SK-N-SH (cell line): ENCODE data around the gene FGF8. TPM values are rescaled to one million over a fixed set of nuclear protein-coding genes. Genes with fewer than 3 reads are reported as not detected.

Source experiments
- CTCF ChIA-PET: fragments of 300-600, 350-600 bp; formaldehyde crosslinking; extraction: SDS; loops from one replicate; lab custom pipeline; 2021; lab: Yijun Ruan, JAX
- POLR2A ChIA-PET: fragments of 350-600 bp; sonication (Branson Sonifier 250); formaldehyde crosslinking; extraction: SDS; loops from one replicate; lab custom pipeline; 2020; ENCODE audit warnings: antibody characterized with exemption, inconsistent platforms; lab: Yijun Ruan, JAX
- DNase-seq: peaks from one replicate; pipeline ENCODE4 v3.0.0; 2012
- H2AFZ ChIP-seq: fragments of 200-600 bp; sonication (generic); 2 replicates; pipeline ENCODE4 v1.8.1; 2016; ENCODE audit warnings: antibody characterized with exemption, mild to moderate bottlenecking, low read depth
- H3F3A ChIP-seq: fragments of 200-600 bp; sonication (generic); replicated peaks from 2 replicates; pipeline ENCODE3; 2016; ENCODE audit warnings: antibody characterized with exemption, mild to moderate bottlenecking; ENCODE audit not compliant: insufficient read depth
- H3K27ac ChIP-seq, 2 experiments: fragments of 200-500 bp in 1 of 2; fragments of 200-600 bp in 1 of 2; sonication (Bioruptor generic) in 1 of 2; sonication (generic), shearing (Covaris generic) in 1 of 2; 2 replicates each; pipeline versions ENCODE4 v1.5.1 to v1.6.1; 2014 to 2016; ENCODE audit warnings: low read depth in 2 of 2, inconsistent platforms in 1 of 2, low read length in 1 of 2, mild to moderate bottlenecking in 1 of 2, mixed read lengths in 1 of 2
- H3K27me3 ChIP-seq: fragments of 200-600 bp; sonication (generic), shearing (Covaris generic); 2 replicates; pipeline ENCODE4 v1.6.1; 2016; ENCODE audit warnings: mixed run types; ENCODE audit not compliant: insufficient read depth
- H3K36me3 ChIP-seq, 2 experiments: fragments of 200-500 bp in 1 of 2; fragments of 200-600 bp in 1 of 2; sonication (Bioruptor generic) in 1 of 2; sonication (generic) in 1 of 2; replicated peaks in 1 of 2; 2 replicates each; pipeline versions ENCODE3 to v1.5.1; 2014 to 2016; ENCODE audit warnings: low read length in 1 of 2, mild to moderate bottlenecking in 1 of 2; ENCODE audit not compliant: insufficient read depth in 2 of 2, control insufficient read depth in 1 of 2
- H3K4me1 ChIP-seq, 2 experiments: fragments of 200-500 bp in 1 of 2; fragments of 200-600 bp in 1 of 2; sonication (Bioruptor generic) in 1 of 2; sonication (generic), shearing (Covaris generic) in 1 of 2; 2 replicates each; pipeline versions ENCODE4 v1.5.1 to v1.6.1; 2014 to 2016; ENCODE audit warnings: low read depth in 1 of 2, low read length in 1 of 2, mixed run types in 1 of 2; ENCODE audit not compliant: insufficient read depth in 2 of 2, control insufficient read depth in 1 of 2
- H3K4me2 ChIP-seq: fragments of 200-600 bp; sonication (generic), shearing (Covaris generic); 2 replicates; pipeline ENCODE4 v1.6.1; 2017; ENCODE audit warnings: mixed run types
- H3K4me3 ChIP-seq, 2 experiments: fragments of 200-500 bp in 1 of 2; fragments of 200-600 bp in 1 of 2; sonication (Bioruptor generic) in 1 of 2; sonication (generic), shearing (Covaris generic) in 1 of 2; 2 replicates each; pipeline versions ENCODE4 v1.5.1 to v1.8.1; 2014 to 2016; ENCODE audit warnings: low read depth in 2 of 2, inconsistent platforms in 1 of 2, low read length in 1 of 2, mild to moderate bottlenecking in 1 of 2, mixed read lengths in 1 of 2, moderate library complexity in 1 of 2
- H3K79me2 ChIP-seq: fragments of 200-600 bp; sonication (generic); 2 replicates; pipeline ENCODE4 v1.8.1; 2017; ENCODE audit warnings: mild to moderate bottlenecking; ENCODE audit not compliant: insufficient read depth
- H3K9ac ChIP-seq: fragments of 200-600 bp; sonication (generic); 2 replicates; pipeline ENCODE4 v1.6.1; 2017; ENCODE audit warnings: mixed run types
- H3K9me2 ChIP-seq: fragments of 200-600 bp; sonication (generic); 2 replicates; pipeline ENCODE4 v1.6.1; 2017; ENCODE audit warnings: mixed run types
- H3K9me3 ChIP-seq: fragments of 200-600 bp; sonication (generic); 2 replicates; pipeline ENCODE4 v1.6.1; 2017; ENCODE audit warnings: mixed run types, mild to moderate bottlenecking, moderate library complexity
- H4K20me1 ChIP-seq: fragments of 200-600 bp; sonication (generic); 2 replicates; pipeline ENCODE4 v1.6.1; 2017; ENCODE audit warnings: mild to moderate bottlenecking, mixed run types; ENCODE audit not compliant: insufficient read depth
- ELF1 ChIP-seq: IDR thresholded peaks from 2 replicates; pipeline ENCODE4 v1.4.0; 2012
- EZH2phosphoT487 ChIP-seq: fragments of 200-600 bp; sonication (generic); IDR thresholded peaks from 2 replicates; pipeline ENCODE4 v1.6.1; 2017; ENCODE audit warnings: low read depth, mixed run types, mild to moderate bottlenecking, antibody characterized with exemption, moderate library complexity, borderline replicate concordance
- FOSL2 ChIP-seq: IDR thresholded peaks from 2 replicates; pipeline ENCODE4 v1.4.0; 2012; ENCODE audit warnings: low read depth, mild to moderate bottlenecking, moderate library complexity, borderline replicate concordance
- FOXM1 ChIP-seq: IDR thresholded peaks from 2 replicates; pipeline ENCODE4 v1.4.0; 2012; ENCODE audit warnings: low read depth, mild to moderate bottlenecking
- GATA2 ChIP-seq: sonication (generic); formaldehyde crosslinking; IDR thresholded peaks from 2 replicates; pipeline ENCODE4 v1.5.0; 2020; ENCODE audit warnings: mild to moderate bottlenecking, missing genetic modification reagents
- JUND ChIP-seq: IDR thresholded peaks from 2 replicates; pipeline ENCODE4 v1.4.0; 2012
- MEF2A ChIP-seq: IDR thresholded peaks from 2 replicates; pipeline ENCODE4 v1.4.0; 2012; ENCODE audit warnings: low read depth, borderline replicate concordance
- MXI1 ChIP-seq: IDR thresholded peaks from 2 replicates; pipeline ENCODE4 v1.6.1; 2012; ENCODE audit warnings: mild to moderate bottlenecking, low read depth, low read length, improper control_type of control experiment
- NFIC ChIP-seq: IDR thresholded peaks from 2 replicates; pipeline ENCODE4 v1.4.0; 2012; ENCODE audit warnings: borderline replicate concordance
- SIN3A ChIP-seq: IDR thresholded peaks from 2 replicates; pipeline ENCODE4 v1.6.1; 2012; ENCODE audit warnings: low read depth, mild to moderate bottlenecking, low read length, moderate library complexity, borderline replicate concordance
- TAF1 ChIP-seq: IDR thresholded peaks from 2 replicates; pipeline ENCODE4 v1.6.1; 2012; ENCODE audit warnings: low read depth, mild to moderate bottlenecking, low read length, moderate library complexity, borderline replicate concordance
- YY1 ChIP-seq: IDR thresholded peaks from 2 replicates; pipeline ENCODE4 v1.4.0; 2012; ENCODE audit warnings: low read depth, mild to moderate bottlenecking
- WGBS: methylation state at CpG from one replicate; pipeline ENCODE4 v1.1.6; 2017; ENCODE audit warnings: low lambda C conversion rate; 5-methylcytosine and 5-hydroxymethylcytosine counted together
- polyA plus RNA-seq, 3 experiments: library from polyadenylated mRNA; depleted of rRNA; stranded (reverse); fragments of >200 nt; gene quantifications; 2 replicates each; pipeline ENCODE4 v1.2.3, GENCODE V29; 2012
- TF ChIP-seq, protein P1 (sequence below): IDR thresholded peaks from 2 replicates; pipeline ENCODE4 v1.6.1; 2012; ENCODE audit warnings: mild to moderate bottlenecking, low read depth, low read length, moderate library complexity
- TF ChIP-seq, protein P2 (sequence below): fragments of 150-350 bp; IDR thresholded peaks from 2 replicates; pipeline ENCODE4 v1.6.1; 2016; ENCODE audit warnings: mild to moderate bottlenecking, low read depth, low read length

Gene FGF8
- polyA plus RNA-seq, 1 of the 3 experiments (the other 2 are of a cell fraction): not detected

DNA sequence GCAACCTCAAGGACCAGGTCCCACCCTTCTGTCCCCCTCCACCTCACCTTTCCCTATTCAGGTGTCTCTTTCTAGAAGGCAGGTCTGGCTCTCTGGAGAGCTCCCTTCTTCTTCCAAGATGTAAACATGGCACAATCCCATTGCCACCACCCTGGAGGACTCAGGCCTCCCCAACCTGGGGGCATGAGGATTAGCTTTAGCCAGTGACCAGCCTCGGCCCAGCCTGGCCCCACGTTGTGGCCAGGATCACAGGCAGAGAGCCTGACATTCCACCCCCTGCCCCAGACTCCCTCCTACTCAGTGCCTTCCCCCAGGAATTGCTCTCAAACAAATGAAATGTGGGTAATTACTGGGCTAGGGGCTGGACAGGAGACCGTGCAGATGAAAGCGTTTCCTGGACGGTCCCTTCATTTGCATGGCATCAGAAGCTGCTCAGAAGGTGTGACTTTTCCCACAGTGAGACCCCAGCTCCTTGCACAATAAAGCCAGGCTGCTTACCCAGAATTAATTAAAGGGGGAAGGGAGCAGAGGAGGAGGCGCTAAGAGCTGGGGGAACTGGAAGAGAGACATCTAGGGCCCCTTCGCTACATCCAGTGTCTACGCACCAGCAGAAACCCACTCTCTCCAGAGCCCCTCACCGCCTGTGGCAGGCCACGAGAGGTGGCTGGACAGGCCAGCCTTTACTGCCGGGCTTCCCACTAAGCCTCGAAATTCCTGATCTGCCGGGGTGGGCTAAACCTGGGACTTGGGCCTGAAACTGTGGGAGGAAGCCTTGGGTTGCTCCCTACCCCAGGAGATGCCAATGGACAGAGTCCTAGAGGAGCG lies 7.7 kb downstream of the FGF8 start:
- Histone ChIP-seq H3K36me3 (no peaks in the 10 kb centered on the region), H3K4me1 (no peaks in the 10 kb centered on the region), H3K9me2 (no peaks in the 10 kb centered on the region), H3K79me2 (no peaks in the 10 kb centered on the region), H4K20me1 (no peaks in the 10 kb centered on the region), H3K4me3 (no peak overlapping the region), H3K4me2 (no peak overlapping the region), H3F3A (no peaks in the 10 kb centered on the region), H3K9ac (no peak overlapping the region), H3K27me3 (peaks cover 6% of the 10 kb centered on the region; the same call in 1 of the 2 replicates), H3K27ac (no peak overlapping the region), H2AFZ (no peak overlapping the region), H3K9me3 (no peaks in the 10 kb centered on the region)
- TF ChIP-seq JUND: no peak
- TF ChIP-seq SIN3A: no peak
- TF ChIP-seq FOXM1: no peak
- TF ChIP-seq EZH2phosphoT487: no peak
- no peak for TF ChIP-seq MEF2A
- TF ChIP-seq GATA2: no peak
- no peak for TF ChIP-seq ELF1
- TF ChIP-seq FOSL2: no peak
- TF ChIP-seq YY1: no peak
- WGBS: 70% methylated on average over 11 of the region's 14 CpGs
- DNase-seq: peak; percentile 6
- ChIA-PET CTCF (interaction anchor here (1.1 to 3.2 kb wide), 7 partner anchors 9 to 554 kb away, joined by 3 to 14 read pairs (median 3); no protein-coding TSS in a partner anchor), POLR2A (interaction anchor here (1.5 kb wide), 1 partner anchor 50 kb away, joined by 4 read pairs; the partner anchor contains the start of gene OGA)

DNA sequence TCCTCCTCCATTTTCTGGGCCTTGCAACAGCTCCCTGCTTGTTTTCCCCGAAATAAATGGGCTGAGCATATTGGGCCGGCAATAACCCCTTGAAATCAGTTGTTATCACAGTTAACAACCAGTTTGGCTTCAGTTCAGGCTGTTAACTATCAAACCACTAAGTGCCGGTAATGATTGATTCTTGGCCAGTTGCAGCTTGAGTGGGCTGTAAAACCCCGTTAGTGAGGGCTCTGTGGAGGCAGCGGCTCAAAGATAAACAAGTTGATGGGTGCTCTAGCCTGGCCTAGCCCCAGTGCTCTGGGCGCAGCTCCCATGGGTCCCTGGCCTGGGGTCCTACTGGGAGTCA lies 8.3 kb downstream of the FGF8 start:
- POLR2A ChIA-PET: no interaction called here
- Histone ChIP-seq H3K9ac (no peak overlapping the region), H3K4me3 (no peak overlapping the region), H3K27ac (no peak overlapping the region), H3K79me2 (no peaks in the 10 kb centered on the region), H3K4me1 (no peaks in the 10 kb centered on the region), H3F3A (no peaks in the 10 kb centered on the region), H2AFZ (no peak overlapping the region), H4K20me1 (no peaks in the 10 kb centered on the region), H3K9me3 (no peaks in the 10 kb centered on the region), H3K9me2 (no peaks in the 10 kb centered on the region), H3K27me3 (peaks cover 6% of the 10 kb centered on the region; the same call in 1 of the 2 replicates), H3K36me3 (no peaks in the 10 kb centered on the region), H3K4me2 (no peak overlapping the region)
- TF ChIP-seq TAF1 (no peak), MXI1 (no peak), SIN3A (no peak), NFIC (no peak)
- TF ChIP-seq, protein P1, sequence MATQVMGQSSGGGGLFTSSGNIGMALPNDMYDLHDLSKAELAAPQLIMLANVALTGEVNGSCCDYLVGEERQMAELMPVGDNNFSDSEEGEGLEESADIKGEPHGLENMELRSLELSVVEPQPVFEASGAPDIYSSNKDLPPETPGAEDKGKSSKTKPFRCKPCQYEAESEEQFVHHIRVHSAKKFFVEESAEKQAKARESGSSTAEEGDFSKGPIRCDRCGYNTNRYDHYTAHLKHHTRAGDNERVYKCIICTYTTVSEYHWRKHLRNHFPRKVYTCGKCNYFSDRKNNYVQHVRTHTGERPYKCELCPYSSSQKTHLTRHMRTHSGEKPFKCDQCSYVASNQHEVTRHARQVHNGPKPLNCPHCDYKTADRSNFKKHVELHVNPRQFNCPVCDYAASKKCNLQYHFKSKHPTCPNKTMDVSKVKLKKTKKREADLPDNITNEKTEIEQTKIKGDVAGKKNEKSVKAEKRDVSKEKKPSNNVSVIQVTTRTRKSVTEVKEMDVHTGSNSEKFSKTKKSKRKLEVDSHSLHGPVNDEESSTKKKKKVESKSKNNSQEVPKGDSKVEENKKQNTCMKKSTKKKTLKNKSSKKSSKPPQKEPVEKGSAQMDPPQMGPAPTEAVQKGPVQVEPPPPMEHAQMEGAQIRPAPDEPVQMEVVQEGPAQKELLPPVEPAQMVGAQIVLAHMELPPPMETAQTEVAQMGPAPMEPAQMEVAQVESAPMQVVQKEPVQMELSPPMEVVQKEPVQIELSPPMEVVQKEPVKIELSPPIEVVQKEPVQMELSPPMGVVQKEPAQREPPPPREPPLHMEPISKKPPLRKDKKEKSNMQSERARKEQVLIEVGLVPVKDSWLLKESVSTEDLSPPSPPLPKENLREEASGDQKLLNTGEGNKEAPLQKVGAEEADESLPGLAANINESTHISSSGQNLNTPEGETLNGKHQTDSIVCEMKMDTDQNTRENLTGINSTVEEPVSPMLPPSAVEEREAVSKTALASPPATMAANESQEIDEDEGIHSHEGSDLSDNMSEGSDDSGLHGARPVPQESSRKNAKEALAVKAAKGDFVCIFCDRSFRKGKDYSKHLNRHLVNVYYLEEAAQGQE: no peak
- TF ChIP-seq, protein P2, sequence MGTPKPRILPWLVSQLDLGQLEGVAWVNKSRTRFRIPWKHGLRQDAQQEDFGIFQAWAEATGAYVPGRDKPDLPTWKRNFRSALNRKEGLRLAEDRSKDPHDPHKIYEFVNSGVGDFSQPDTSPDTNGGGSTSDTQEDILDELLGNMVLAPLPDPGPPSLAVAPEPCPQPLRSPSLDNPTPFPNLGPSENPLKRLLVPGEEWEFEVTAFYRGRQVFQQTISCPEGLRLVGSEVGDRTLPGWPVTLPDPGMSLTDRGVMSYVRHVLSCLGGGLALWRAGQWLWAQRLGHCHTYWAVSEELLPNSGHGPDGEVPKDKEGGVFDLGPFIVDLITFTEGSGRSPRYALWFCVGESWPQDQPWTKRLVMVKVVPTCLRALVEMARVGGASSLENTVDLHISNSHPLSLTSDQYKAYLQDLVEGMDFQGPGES: no peak
- 70% methylated on average over 4 of the region's 6 CpGs for WGBS
- CTCF ChIA-PET: interaction anchor here (1.1 to 3.2 kb wide), 2 partner anchors 13 to 552 kb away, joined by 3 to 14 read pairs; no protein-coding TSS in a partner anchor
- DNase-seq: peak; percentile 4
